H9 (cell line): Measurements from ENCODE around the gene MAMDC4. TPM values are rescaled to one million over a fixed set of nuclear protein-coding genes. Genes with fewer than 3 reads are reported as not detected.

Source experiments
- DNase-seq: peaks from one replicate; pipeline ENCODE4 v3.0.0-alpha.2; 2017
- H2AFZ ChIP-seq: one replicate; pipeline ENCODE4 v1.6.1; 2013; ENCODE audit warnings: mild to moderate bottlenecking, low read length, control low read depth, moderate library complexity
- H2AK5ac ChIP-seq: 2 replicates; pipeline ENCODE4 v1.6.1; 2013; ENCODE audit warnings: low read length, control low read depth, mixed read lengths; ENCODE audit not compliant: insufficient read length
- H2BK120ac ChIP-seq: one replicate; pipeline ENCODE4 v1.6.1; 2013; ENCODE audit warnings: low read depth, mild to moderate bottlenecking, low read length, control low read depth, inconsistent platforms; ENCODE audit not compliant: poor library complexity, severe bottlenecking
- H2BK12ac ChIP-seq: 2 replicates; pipeline ENCODE4 v1.6.1; 2013; ENCODE audit warnings: low read length, control low read depth, mixed read lengths, low read depth; ENCODE audit not compliant: insufficient read length
- H2BK15ac ChIP-seq: 2 replicates; pipeline ENCODE4 v1.6.1; 2013; ENCODE audit warnings: low read depth, low read length, control low read depth
- H2BK20ac ChIP-seq: one replicate; pipeline ENCODE4 v1.6.1; 2013; ENCODE audit warnings: low read depth, mild to moderate bottlenecking, low read length, control low read depth, inconsistent platforms; ENCODE audit not compliant: poor library complexity, severe bottlenecking
- H2BK5ac ChIP-seq: 2 replicates; pipeline ENCODE4 v1.6.1; 2013; ENCODE audit warnings: low read length, control low read depth, mixed read lengths; ENCODE audit not compliant: insufficient read length
- H3K14ac ChIP-seq: 2 replicates; pipeline ENCODE4 v1.6.1; 2013; ENCODE audit warnings: low read length, control low read depth; ENCODE audit not compliant: insufficient read depth
- H3K18ac ChIP-seq: 2 replicates; pipeline ENCODE4 v1.6.1; 2013; ENCODE audit warnings: low read depth, mild to moderate bottlenecking, mixed read lengths, low read length, control low read depth; ENCODE audit not compliant: insufficient read length
- H3K23ac ChIP-seq: 2 replicates; pipeline ENCODE4 v1.6.1; 2013; ENCODE audit warnings: low read length, control low read depth, mixed read lengths, low read depth; ENCODE audit not compliant: insufficient read length
- H3K23me2 ChIP-seq: 2 replicates; pipeline ENCODE4 v1.6.1; 2013; ENCODE audit warnings: low read depth, mild to moderate bottlenecking, mixed read lengths, low read length, control low read depth; ENCODE audit not compliant: insufficient read length, poor library complexity, severe bottlenecking
- H3K27ac ChIP-seq: 2 replicates; pipeline ENCODE4 v1.5.1; 2013; ENCODE audit warnings: low read length, control low read depth, mixed read lengths, low read depth; ENCODE audit not compliant: insufficient read length
- H3K27me3 ChIP-seq: 2 replicates; pipeline ENCODE4 v1.6.1; 2013; ENCODE audit warnings: low read length, control low read depth, inconsistent platforms; ENCODE audit not compliant: insufficient read depth
- H3K4ac ChIP-seq: 2 replicates; pipeline ENCODE4 v1.6.1; 2013; ENCODE audit warnings: low read depth, mild to moderate bottlenecking, control low read depth, inconsistent platforms, low read length, moderate library complexity
- H3K4me1 ChIP-seq: 2 replicates; pipeline ENCODE4 v1.6.1; 2013; ENCODE audit warnings: low read length, control low read depth, inconsistent platforms; ENCODE audit not compliant: insufficient read depth
- H3K4me2 ChIP-seq: 2 replicates; pipeline ENCODE4 v1.6.1; 2013; ENCODE audit warnings: low read length, control low read depth, mixed read lengths; ENCODE audit not compliant: insufficient read length, insufficient read depth
- H3K56ac ChIP-seq: 2 replicates; pipeline ENCODE4 v1.6.1; 2013; ENCODE audit warnings: low read depth, mild to moderate bottlenecking, mixed read lengths, low read length, control low read depth; ENCODE audit not compliant: insufficient read length
- H3K79me1 ChIP-seq: 2 replicates; pipeline ENCODE4 v1.6.1; 2013; ENCODE audit warnings: low read depth, mild to moderate bottlenecking, moderate library complexity, low read length, control low read depth, inconsistent platforms; ENCODE audit not compliant: insufficient read depth, poor library complexity, severe bottlenecking
- H3K79me2 ChIP-seq: 2 replicates; pipeline ENCODE4 v1.6.1; 2013; ENCODE audit warnings: low read length, control low read depth, inconsistent platforms; ENCODE audit not compliant: insufficient read depth
- H3K9ac ChIP-seq: 2 replicates; pipeline ENCODE4 v1.6.1; 2013; ENCODE audit warnings: low read length, control low read depth, mixed read lengths; ENCODE audit not compliant: insufficient read length; ENCODE audit errors: extremely low read depth
- H3K9me3 ChIP-seq: one replicate; pipeline ENCODE4 v1.6.1; 2013; ENCODE audit warnings: low read depth, low read length, inconsistent platforms; ENCODE audit not compliant: control insufficient read depth
- H3T11ph ChIP-seq: one replicate; pipeline ENCODE4 v1.6.1; 2013; ENCODE audit warnings: mild to moderate bottlenecking, low read length, control low read depth, inconsistent platforms
- H4K20me1 ChIP-seq: one replicate; pipeline ENCODE4 v1.6.1; 2013; ENCODE audit not compliant: control insufficient read depth, insufficient read length, insufficient read depth
- H4K5ac ChIP-seq: 2 replicates; pipeline ENCODE4 v1.6.1; 2013; ENCODE audit warnings: low read depth, mild to moderate bottlenecking, mixed read lengths, low read length, control low read depth; ENCODE audit not compliant: insufficient read length
- H4K8ac ChIP-seq: replicated peaks from 2 replicates; pipeline ENCODE4 v1.6.1; 2013; ENCODE audit warnings: low read length, control low read depth, mixed read lengths, low read depth; ENCODE audit not compliant: insufficient read length
- H4K91ac ChIP-seq: 2 replicates; pipeline ENCODE4 v1.6.1; 2013; ENCODE audit warnings: low read depth, mild to moderate bottlenecking, moderate library complexity, mixed read lengths, low read length, control low read depth; ENCODE audit not compliant: insufficient read length
- H3K27ac Mint-ChIP-seq, 3 experiments: 2 replicates in 2 of 3; 3 replicates in 1 of 3; pipeline ENCODE4 v1.8.0; 2020 to 2021; ENCODE audit warnings: mixed read lengths in 3 of 3, mild to moderate bottlenecking in 1 of 3, moderate library complexity in 1 of 3
- H3K27me3 Mint-ChIP-seq: 2 replicates; pipeline ENCODE4 v1.8.0; 2021; ENCODE audit warnings: low read depth, mild to moderate bottlenecking, moderate library complexity, mixed read lengths
- H3K36me3 Mint-ChIP-seq, 3 experiments: 2 replicates in 2 of 3; 3 replicates in 1 of 3; pipeline ENCODE4 v1.8.0; 2020 to 2021; ENCODE audit warnings: low read depth in 3 of 3, mixed read lengths in 3 of 3; ENCODE audit not compliant: insufficient read depth in 1 of 3
- H3K4me1 Mint-ChIP-seq, 2 experiments: 2 replicates each; pipeline ENCODE4 v1.8.0; 2020; ENCODE audit warnings: mixed read lengths in 2 of 2
- H3K4me3 Mint-ChIP-seq, 2 experiments: 2 replicates in 1 of 2; 3 replicates in 1 of 2; pipeline ENCODE4 v1.8.0; 2020 to 2021; ENCODE audit warnings: mild to moderate bottlenecking in 2 of 2, mixed read lengths in 2 of 2, moderate library complexity in 1 of 2
- H3K9me3 Mint-ChIP-seq, 2 experiments: 2 replicates in 1 of 2; 3 replicates in 1 of 2; pipeline ENCODE4 v1.8.0; 2020; ENCODE audit warnings: mild to moderate bottlenecking in 2 of 2, mixed read lengths in 2 of 2, moderate library complexity in 1 of 2
- WGBS: extraction: QIAGEN DNeasy Blood & Tissue Kit; methylation state at CpG from one replicate; pipeline ENCODE4 v1.1.7; 2013; ENCODE audit warnings: missing lambda C conversion rate, low lambda C conversion rate, mixed read lengths; ENCODE audit not compliant: insufficient read length; ENCODE audit errors: extremely low coverage; 5-methylcytosine and 5-hydroxymethylcytosine counted together
- total RNA-seq: library from RNA; stranded (reverse); gene quantifications from 2 replicates; pipeline ENCODE4 v1.2.1, GENCODE V29; 2021
- TF ChIP-seq, protein P1 (sequence below): fragments of 200-600 bp; sonication (generic); conservative IDR thresholded peaks from 3 replicates; pipeline ENCODE4 v1.8.0; 2021; ENCODE audit warnings: antibody characterized with exemption, mild to moderate bottlenecking

The MAMDC4 gene
- total RNA-seq, 1 experiment from 2014 or later, result 9.2 TPM

DNA sequence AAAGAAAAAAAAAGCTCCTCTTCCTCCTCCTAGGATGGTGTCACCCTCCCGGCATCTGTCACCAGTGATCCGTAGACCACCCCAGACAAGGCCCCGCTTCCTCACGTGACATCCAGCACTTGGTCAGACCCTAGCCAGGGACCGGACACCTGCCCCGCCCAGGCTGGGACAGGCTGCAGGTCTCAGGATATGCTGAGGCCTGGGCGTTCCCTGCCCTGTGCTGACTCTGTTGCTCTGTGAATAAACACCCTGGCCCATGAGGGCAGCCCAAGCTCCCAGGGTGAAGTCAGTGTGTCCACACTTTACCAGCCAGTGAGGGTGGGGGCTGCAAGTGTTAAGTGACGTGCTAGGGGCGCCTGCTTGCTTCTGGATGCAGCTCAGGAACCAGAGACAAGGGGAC, 8.4 kb downstream of the MAMDC4 start:
- H2BK12ac ChIP-seq, result no peak overlapping the region
- H3T11ph ChIP-seq, result no peak overlapping the region
- H3K4me3 Mint-ChIP-seq, result no peak overlapping the region
- no peak overlapping the region for H3K18ac ChIP-seq
- no peak overlapping the region for H4K8ac ChIP-seq
- no peaks in the 10 kb centered on the region; the same call in none of the 2 replicates for H3K27me3 Mint-ChIP-seq
- peaks cover 13 to 45% (median 37%) of the 10 kb centered on the region in 3 experiments for H3K36me3 Mint-ChIP-seq
- no peak overlapping the region for H3K23ac ChIP-seq
- no peaks in the 10 kb centered on the region for H4K20me1 ChIP-seq
- no peaks in the 10 kb centered on the region for H3K9me3 Mint-ChIP-seq
- H2BK5ac ChIP-seq, result no peak overlapping the region
- no peak overlapping the region for H3K9ac ChIP-seq
- no peak overlapping the region for H2AK5ac ChIP-seq
- no peak overlapping the region for H4K5ac ChIP-seq
- H3K56ac ChIP-seq, result no peak overlapping the region
- no peak overlapping the region for H3K4ac ChIP-seq
- peaks cover 5 to 6% of the 10 kb centered on the region in 2 experiments for H3K4me1 Mint-ChIP-seq
- H2BK20ac ChIP-seq, result no peak overlapping the region
- H2AFZ ChIP-seq, result no peak overlapping the region
- no peak overlapping the region for H4K91ac ChIP-seq
- no peaks in the 10 kb centered on the region for H3K27me3 ChIP-seq
- H3K27ac Mint-ChIP-seq, result peak overlapping the region in 1 of 3 experiments; percentile 86; a peak in 1 of 7 replicates
- TF ChIP-seq, protein P1, sequence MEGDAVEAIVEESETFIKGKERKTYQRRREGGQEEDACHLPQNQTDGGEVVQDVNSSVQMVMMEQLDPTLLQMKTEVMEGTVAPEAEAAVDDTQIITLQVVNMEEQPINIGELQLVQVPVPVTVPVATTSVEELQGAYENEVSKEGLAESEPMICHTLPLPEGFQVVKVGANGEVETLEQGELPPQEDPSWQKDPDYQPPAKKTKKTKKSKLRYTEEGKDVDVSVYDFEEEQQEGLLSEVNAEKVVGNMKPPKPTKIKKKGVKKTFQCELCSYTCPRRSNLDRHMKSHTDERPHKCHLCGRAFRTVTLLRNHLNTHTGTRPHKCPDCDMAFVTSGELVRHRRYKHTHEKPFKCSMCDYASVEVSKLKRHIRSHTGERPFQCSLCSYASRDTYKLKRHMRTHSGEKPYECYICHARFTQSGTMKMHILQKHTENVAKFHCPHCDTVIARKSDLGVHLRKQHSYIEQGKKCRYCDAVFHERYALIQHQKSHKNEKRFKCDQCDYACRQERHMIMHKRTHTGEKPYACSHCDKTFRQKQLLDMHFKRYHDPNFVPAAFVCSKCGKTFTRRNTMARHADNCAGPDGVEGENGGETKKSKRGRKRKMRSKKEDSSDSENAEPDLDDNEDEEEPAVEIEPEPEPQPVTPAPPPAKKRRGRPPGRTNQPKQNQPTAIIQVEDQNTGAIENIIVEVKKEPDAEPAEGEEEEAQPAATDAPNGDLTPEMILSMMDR, result no peak
- H2BK15ac ChIP-seq, result no peak overlapping the region
- H3K27ac ChIP-seq, result no peak overlapping the region
- H3K4me1 ChIP-seq, result 0 out of 2 replicates have a peak, but pooled peaks cover 3% of the 10 kb centered on the region
- peaks cover 2% of the 10 kb centered on the region for H3K79me1 ChIP-seq
- WGBS, result no CpG with 5 or more reads among the region's 9 CpGs
- no peak overlapping the region for H3K4me2 ChIP-seq
- no peaks in the 10 kb centered on the region for H3K9me3 ChIP-seq
- no peak for DNase-seq
- H2BK120ac ChIP-seq, result no peak overlapping the region
- peaks cover 2% of the 10 kb centered on the region; the same call in 1 of the 2 replicates for H3K79me2 ChIP-seq
- H3K14ac ChIP-seq, result no peak overlapping the region
- H3K23me2 ChIP-seq, result peaks cover 3% of the 10 kb centered on the region
